HTERT RPE-1 (cell line): ENCODE data around the gene SCTR.

ENCODE experiments used
- in situ Hi-C: fragments of 300-500 bp; cut with MboI; formaldehyde crosslinking; loops from 4 replicates; pipeline ENCODE4 v1.14.3; 2020; ENCODE audit warnings: low sequenced_read_pairs

The SCTR gene

GRCh38 chr2:119523383-119523951, 816 bp downstream of the SCTR start:
- in situ Hi-C loops = no loop called here

GRCh38 chr2:119522671-119523070, 1.6 kb downstream of the SCTR start:
- in situ Hi-C loops = no loop called here

GRCh38 chr2:119521433-119522050, 2.7 kb downstream of the SCTR start:
- in situ Hi-C loops = no loop called here

GRCh38 chr2:119520696-119521432, 3.4 kb downstream of the SCTR start:
- in situ Hi-C loops = no loop called here

- in situ Hi-C loops = no loop called here
These were observed 5.2 kb downstream of the SCTR start for GRCh38 chr2:119519057-119519408.

GRCh38 chr2:119518401-119519056, 5.8 kb downstream of the SCTR start:
- in situ Hi-C loops = no loop called here

GRCh38 chr2:119517433-119517832, 6.8 kb downstream of the SCTR start:
- in situ Hi-C loops = no loop called here

GRCh38 chr2:119516121-119516520, 8.2 kb downstream of the SCTR start:
- in situ Hi-C loops = no loop called here

GRCh38 chr2:119513832-119514231, 10.5 kb downstream of the SCTR start:
- in situ Hi-C loops = no loop called here

GRCh38 chr2:119512946-119513345, 11.3 kb downstream of the SCTR start:
- in situ Hi-C loops = no loop called here

- in situ Hi-C loops = no loop called here
These were observed 12.3 kb downstream of the SCTR start for GRCh38 chr2:119511989-119512388.

GRCh38 chr2:119508756-119509155, 15.5 kb downstream of the SCTR start:
- in situ Hi-C loops = no loop called here

- in situ Hi-C loops = no loop called here
These were observed 27.6 kb downstream of the SCTR start for GRCh38 chr2:119496682-119497081.

GRCh38 chr2:119495948-119496347, 28.3 kb downstream of the SCTR start:
- in situ Hi-C loops = no loop called here

- in situ Hi-C loops = no loop called here
These were observed 30.0 kb downstream of the SCTR start for GRCh38 chr2:119494163-119494790.

- in situ Hi-C loops = no loop called here
These were observed 32.3 kb downstream of the SCTR start for GRCh38 chr2:119491776-119492525.

GRCh38 chr2:119490653-119491195, 33.6 kb downstream of the SCTR start:
- in situ Hi-C loops = no loop called here

GRCh38 chr2:119490106-119490505, 34.2 kb downstream of the SCTR start:
- in situ Hi-C loops = no loop called here

GRCh38 chr2:119489232-119489952, 34.9 kb downstream of the SCTR start:
- in situ Hi-C loops = no loop called here
